AG20443 (cell line): ENCODE results near the gene IL19.

Source experiments
- DNase-seq: peaks from one replicate; pipeline ENCODE4 v3.0.0; 2012; ENCODE audit warnings: low spot score, mixed read lengths

IL19 gene

DNA sequence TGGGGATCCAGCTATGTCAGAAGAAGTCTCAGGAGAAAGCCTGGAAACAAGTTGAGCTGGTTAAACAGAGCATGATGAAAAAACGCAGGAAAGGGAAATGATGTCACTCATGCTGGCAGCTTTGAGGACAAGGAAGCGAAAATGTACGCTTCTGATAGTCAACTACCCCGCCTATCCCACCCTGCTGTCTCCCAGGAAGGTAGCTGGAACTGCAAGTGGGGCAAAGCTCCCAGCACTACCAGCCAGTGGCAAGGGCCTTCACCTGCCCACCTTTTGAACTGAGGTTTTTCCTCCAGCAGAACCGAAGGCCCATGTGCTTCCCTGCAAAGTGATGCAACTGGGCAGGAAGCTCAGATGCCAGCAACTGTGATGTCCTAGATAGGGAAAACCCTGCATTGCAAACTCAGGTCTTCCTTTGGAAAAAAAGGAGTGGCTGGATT, 88.5 kb downstream of the IL19 start:
- no peak for DNase-seq

DNA sequence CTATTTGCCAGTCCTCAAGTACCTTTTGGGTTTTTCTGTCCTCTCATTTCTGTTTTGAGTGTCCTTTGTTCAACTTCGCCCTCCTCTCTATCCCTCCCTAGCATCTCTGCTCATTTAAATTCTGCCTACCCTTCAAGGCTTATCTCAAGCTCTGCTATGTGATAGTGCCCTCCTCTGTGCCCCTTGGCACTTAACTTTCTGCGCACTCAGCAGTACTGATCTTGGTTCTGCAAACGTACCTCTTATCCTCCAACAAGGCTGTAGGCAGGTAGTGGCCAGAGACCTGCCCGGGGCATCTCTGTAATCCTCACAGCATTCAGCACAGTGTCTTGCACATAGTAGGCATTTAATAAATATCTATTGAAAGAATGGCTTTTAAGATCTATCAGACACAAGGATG, 89.6 kb downstream of the IL19 start:
- DNase-seq, result no peak

DNA sequence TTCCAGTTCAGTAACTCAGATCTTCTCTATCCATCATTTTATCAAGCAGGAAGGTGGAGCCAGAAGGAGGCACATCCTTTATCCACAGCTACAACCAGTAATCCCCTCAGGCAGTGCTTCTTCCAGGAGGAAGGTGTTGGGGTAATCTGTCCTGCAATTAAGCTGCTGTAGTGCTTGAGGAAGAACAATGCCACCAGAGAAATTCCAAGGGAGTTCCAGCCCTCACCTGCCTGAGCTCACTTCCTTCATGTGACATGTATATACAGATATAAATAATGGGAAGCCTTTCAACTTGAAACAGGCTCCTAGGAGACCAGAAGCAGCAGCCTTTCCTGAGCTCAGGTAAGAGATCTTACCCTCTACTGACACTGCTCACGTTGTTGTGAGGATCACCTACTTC, 92.7 kb downstream of the IL19 start:
- no peak for DNase-seq

DNA sequence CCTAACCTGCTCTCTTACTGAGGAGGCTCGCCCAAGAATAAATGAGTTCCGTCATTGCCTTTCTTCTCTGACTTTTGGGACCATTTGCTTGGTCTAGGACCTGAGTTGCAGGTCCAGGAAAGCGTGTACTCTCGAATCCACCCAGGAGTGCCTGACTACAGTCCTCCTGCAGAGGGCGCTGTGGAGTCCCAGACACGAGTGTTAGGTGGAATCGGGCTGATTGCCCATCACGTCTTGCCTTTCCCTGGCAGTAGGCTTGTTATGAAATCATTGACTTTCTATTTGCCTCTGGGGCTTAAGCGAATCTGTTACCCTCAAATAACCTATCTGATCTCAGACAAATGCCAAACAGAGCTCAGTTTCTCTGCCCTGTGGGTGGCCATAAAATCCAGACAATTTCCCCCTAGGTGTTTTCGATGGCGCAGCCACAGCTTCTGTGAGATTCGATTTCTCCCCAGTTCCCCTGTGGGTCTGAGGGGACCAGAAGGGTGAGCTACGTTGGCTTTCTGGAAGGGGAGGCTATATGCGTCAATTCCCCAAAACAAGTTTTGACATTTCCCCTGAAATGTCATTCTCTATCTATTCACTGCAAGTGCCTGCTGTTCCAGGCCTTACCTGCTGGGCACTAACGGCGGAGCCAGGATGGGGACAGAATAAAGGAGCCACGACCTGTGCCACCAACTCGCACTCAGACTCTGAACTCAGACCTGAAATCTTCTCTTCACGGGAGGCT, 94.5 kb downstream of the IL19 start, which contains the start of gene IL20:
TSS of gene IL20 (plus strand) at position 685 of the 733 bp plus-strand sequence. CDS start 230 bp downstream, outside the sequence.
- DNase-seq, result peak; percentile 82

DNA sequence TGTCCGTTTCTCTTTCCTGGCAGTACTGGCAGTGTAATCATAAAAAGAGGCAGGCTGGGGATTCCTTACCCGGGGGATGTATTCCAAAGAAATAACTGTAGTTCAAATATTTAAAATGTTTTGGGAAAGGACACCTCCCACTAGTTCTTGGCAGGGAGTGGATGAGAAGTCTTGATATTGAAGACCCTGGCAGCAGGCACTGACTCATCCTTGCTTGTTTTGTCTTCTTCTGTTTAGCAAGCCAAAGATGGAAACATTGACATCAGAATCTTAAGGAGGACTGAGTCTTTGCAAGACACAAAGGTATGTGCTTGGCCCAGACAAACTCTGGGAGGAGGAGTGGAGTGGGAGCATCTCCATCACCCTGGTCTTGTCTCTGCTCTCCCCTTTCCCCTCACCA, 95.5 kb downstream of the IL19 start:
- peak; percentile 32 for DNase-seq

DNA sequence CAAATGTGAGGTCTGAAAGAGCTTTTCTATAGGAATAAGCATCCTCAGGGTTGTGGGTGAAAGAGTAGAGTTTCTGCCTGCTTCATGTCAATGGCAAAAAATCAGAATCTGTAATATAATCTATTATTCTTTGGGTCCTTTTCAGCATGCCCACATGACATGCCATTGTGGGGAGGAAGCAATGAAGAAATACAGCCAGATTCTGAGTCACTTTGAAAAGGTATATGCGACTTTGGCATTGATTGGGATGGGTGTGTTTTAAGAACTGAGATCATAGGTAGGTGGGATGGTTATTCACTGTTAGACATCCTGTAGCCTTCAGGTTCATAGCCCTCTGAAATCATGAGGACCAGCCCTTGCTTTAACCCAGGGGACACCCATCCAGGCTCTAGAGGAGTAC, 96.7 kb downstream of the IL19 start:
- no peak for DNase-seq

DNA sequence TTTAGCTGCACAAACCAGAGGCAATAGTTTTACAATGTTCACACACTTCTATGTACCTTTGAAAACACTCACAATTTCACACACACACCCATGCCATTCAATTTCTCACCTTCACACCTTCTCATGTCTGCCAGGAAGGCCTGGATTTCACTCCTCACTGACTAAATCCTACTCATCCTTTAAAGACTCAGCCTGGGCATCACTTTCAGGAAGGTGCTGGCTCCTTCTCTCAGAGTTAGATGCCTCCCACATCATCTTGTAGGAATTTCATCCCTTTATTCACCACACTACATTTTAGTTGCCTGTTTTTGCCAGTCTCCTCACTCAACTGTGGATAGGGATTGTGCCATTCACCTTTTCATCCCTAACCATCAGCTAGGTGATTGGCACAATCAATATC, 97.1 kb downstream of the IL19 start:
- no peak for DNase-seq

DNA sequence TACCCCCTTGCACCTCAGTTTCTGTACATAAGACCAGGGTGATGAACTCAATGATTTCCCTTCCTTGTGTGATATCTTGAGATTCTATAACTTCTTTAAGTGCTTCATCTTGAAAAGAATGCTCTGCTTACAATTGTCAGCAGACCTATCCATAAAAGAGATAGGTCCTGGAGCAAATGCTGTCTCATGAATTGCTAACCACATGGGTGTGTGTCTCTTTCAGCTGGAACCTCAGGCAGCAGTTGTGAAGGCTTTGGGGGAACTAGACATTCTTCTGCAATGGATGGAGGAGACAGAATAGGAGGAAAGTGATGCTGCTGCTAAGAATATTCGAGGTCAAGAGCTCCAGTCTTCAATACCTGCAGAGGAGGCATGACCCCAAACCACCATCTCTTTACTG, 97.7 kb downstream of the IL19 start:
- no peak for DNase-seq

DNA sequence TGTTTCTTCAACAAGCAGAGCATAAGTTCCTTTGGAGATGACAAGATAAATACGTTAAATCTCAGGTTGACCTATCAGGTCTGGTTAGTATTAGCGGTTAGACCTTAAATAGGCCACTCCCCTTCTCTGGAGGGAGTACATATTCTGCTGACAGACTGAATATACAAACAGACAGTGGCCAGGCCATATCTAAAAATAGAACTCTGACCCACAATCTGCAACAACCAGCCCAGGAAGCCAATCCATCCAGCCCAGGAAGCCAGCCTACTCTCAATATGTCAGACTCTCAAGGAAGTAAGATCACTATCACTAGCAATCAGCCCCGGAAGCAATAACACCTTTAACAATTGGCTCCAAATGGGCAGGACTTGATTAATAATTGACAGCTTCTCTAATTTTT, 101.6 kb downstream of the IL19 start:
- no peak for DNase-seq

DNA sequence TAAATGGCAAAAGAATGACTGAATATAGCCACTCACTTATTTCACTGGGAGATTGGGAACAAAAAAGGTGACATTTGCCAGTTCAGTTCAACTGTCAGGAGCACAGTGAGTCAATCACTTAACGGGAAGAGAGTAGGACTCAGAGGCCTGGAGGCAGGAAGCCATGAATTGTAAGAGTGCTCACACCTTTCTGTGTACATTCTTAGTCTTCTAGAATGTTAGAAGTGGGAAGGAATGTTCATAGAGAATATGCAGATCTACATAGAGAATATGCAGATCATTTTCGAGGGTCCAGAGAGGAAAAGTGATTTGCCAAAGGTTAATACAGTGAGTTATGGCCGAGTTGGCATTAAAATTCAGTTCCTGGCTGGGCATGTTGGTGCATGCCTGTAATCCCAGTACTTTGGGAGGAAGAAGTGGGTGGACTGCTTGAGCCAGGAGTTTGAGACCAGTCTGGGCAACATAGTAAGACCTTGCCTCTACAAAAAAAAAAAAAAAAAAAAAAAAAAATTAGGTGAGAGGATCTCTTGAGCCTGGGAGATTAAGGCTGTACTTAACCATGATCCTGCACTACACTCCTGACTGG, 103.1 kb downstream of the IL19 start:
- no peak for DNase-seq

DNA sequence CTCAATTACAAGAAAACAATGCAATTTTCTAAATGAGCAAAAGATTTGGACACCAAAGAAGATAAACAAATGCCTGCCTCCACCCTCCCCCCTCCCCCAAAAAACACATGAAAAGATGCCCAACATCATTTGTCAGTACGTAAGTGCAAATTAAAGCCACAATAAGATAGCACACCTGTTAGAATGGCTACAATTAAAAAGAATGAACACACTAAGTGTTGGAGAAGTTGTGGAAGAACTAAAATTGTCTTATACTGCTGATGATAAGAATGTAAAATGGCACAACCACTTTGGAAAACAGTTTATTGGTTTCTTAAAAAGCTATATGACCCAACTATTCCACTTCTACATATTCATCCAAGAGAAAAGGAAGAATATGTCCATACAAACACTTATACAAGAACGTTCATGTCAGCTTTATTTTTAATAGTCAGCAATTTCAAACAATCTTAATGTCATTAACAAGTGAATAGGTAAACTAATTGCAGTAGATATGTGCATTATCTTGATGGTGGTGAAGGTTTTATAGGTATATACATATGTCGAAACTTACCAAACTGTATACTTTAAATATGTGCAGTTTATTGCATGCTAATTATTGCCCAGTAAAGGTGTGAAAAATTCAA, 105.3 kb downstream of the IL19 start:
- DNase-seq, result no peak

DNA sequence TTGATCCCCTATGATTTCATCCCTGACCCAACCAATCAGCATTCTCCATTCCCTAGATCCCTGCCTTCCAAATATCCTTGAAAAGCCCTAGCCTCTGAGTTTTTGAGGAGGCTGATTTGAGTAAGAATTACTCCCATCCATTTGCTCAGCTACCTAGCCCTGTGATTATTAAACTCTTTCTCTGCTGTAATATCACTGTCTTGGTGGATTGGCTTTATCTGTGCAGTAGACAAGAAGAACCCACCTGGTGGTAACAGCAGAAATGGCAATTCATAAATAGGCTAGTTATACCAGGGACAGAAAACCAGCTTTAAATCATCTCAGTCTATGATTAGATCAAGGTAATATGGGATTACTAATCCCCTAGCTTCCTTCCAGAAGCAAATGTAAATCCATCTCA, 107.9 kb downstream of the IL19 start:
- DNase-seq, result no peak

DNA sequence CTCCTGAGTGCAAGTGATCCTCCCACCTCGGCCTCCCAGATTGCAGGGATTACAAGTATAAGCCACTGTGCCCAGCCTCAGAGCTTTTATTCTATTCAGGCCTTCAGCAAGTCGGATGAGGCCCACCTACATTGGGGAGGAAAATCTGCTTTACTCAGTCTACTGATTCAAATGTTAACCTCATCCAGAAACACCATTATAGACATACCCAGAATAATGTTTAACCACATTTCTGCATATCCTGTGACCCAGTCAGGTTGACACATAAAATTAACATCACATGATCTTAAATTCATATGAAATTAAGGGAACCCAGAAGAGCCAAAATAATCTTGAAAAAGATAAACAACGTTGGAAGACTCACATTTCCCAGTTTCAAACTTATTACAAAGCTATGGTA, 109.7 kb downstream of the IL19 start:
- no peak for DNase-seq

DNA sequence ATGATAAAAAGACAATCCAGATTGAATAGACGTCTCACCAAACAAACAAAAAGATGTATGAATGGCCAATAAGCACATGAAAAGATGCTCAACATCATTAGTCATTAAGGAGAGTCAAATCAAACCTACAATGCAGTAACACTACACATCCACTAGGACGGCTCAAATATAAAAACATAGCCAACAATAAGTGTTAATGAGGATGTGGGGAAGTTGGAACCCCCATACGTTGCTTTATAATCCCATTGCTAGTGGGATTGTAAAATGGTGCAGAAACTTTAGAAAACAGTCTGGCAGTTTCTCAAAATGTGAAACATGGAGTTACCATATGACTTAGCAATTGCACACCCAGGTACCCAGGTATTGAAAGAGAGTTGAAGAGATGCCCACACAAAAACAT, 112.0 kb downstream of the IL19 start:
- DNase-seq, result no peak

DNA sequence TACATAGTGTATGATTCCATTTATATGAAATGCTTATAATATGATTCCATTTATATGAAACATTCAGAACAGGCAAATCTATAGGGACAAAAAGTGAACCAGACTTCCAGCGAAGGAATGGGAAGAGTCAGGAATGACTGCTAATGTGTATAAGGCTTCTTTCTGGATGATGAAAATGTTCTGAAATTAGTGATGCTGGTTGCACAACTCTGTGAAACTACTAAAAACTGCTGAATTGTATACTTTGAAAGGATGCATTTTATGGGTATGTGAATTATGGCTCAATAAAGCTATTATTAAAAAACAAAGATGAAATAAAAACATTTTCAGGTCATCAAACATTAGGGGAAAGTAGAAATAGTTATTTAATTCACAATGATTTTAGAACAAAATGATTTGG, 112.6 kb downstream of the IL19 start:
- DNase-seq, result no peak

DNA sequence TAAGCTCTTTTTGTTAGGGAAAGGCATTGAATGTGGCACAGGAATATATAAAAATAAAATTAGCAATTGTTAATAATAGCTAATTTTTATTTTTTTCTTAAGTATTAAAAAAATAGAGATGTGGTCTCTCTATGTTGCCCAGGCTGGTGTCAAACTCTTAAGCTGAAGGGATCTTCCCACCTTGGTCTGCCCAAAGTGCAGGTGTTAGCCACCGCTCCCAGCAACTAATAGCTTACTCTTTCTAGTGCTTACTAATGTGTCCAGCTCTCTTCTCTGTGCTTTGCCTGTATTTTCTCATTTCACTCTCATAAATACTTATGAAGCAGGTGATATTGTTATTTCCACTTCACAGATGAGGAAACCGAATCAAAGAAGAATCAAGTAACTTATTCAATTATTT, 113.3 kb downstream of the IL19 start:
- no peak for DNase-seq

DNA sequence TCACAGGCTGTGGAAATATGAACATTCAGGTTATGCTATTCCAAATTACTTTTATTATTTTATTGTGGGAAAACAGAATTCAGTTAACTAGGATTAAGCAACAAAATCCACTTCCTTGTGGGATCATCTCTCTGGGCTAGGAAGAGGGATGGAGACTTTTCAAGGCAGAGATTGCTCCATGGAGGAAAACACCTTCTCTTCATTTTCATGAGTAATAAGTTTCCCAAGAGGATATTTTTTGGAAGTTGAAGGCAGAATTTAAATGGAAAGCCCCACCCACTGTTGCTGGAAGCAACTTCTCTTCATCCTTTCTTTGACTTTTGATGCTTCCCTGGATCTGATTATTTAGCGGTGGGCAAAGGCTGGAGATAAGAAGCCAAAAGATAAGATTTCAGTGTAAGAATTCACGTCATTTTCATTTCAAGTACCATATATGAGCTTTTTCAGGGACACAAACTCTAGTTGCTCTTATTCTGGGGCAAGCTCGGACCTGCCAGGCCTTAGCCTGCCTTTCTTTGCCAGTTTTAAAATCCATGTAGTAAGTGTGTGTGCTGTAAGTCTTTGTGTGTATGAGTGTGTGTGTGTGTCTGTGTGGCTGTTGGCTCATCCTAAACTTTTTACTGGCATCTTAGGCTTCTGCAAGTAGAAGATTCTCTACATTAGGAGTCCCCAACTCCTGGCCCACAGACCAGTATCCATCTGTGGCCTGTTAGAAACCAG, 114.9 kb downstream of the IL19 start:
- no peak for DNase-seq

DNA sequence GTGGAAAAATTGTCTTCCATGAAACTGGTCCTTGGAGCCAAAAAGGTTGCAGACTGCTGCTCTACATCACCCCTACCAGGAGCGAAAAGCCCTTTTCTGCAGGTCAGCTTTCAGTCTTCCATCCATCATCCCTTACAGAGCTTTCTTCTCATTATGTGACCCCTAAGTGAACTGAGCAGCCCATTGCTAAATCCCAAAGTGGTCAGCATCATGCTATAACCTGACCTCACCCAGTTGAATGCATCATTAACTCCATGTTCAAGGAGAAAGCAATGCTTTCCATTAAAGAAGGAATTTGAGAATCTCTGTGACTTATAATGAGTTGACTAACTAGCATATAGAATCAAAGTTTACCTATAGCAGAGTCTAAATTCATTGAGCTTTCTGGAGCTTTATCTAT, 116.3 kb downstream of the IL19 start:
- no peak for DNase-seq

DNA sequence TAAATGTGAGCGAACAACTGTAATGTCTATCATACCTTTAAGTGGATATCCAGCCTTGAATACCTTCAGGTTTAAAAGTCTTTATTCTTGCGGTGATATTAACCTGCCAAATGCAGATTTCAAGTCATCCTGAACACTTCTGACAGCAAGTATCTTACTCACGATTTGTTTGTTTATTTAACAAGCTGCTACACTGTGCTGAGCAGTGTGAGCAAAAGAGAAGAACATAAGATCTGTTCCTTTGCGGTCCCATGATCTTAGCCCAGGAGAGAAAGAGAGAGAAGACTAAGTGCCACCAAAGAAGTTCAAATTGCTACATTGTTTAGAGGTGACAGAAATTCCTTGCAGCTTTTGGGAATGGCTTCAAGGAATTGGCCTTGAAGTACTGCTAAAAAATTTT, 117.1 kb downstream of the IL19 start:
- no peak for DNase-seq

DNA sequence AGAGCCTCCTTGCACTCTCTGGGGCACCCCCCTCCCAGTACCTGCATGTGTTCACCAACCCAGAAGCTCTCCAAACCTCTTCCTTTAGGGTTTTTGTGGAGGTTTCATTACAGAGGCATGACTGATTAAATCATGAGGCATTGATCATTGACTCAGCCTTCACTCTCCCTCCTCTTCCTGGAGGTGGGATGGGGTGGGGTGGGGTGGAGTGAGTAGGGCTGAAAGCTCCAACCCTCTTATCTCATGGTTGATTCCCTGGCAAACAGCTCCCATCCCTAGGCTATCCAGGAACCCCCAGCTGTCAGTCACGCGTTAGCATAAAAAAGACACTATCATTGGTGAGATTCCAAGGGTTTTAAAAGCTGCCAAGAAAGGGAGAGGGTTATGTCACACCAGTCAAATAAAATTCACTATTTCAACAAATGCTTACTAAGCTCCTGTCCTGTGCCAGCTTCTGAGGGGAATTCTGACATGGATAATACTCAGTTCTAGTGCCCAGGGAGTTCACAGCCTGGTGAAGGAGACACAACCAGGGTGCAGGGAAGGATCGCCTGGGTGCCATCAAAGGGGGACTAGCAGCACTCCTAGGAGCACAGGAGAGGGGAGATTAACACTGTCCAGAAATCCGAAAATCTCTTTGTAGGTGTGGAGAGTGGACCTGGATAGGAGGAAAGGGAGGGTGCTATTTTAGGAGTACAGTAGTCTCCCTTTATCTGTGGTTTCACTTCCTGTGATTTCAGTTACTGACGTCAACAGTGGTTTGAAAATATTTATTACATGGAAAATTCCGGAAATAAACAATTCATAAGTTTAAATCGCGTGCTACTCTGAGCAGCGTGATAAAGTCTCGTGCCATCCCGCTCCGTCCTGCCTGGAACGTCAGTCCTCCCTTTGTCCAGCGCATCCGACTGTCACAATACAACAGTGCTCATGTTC, 119.8 kb downstream of the IL19 start:
- peak; percentile 34 for DNase-seq

DNA sequence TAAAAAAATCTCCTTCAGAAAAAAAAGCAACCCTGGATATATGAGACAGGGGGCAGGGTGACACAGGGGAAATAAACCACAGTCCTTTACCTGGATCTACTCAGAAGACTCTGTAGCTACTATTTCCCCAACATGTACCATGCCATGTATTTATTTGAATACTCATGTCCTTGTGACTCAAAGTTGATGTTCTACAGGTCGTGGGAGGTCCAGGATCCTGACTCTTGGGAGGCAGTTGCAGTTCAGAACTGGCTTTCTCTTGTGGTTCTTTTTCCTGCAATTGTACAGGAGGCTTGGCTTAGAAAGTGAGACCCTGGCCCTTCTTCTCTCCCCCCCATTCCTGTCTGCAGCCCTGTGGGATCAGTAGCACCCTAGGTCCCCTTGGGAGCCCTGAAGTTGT, 120.8 kb downstream of the IL19 start:
- no peak for DNase-seq
